Liver (tissue), 3 donors: Measurements from ENCODE around the gene FHOD1.

Experiments
- CTCF ChIP-seq: fragments of 150-350 bp; IDR thresholded peaks from 2 replicates; pipeline ENCODE4 v1.5.1; 2017; ENCODE audit warnings: improper control_type of control experiment, low read depth, low read length; ENCODE audit not compliant: missing input control
- GABPA ChIP-seq, 2 donors: IDR thresholded peaks in 1 of 2; conservative IDR thresholded peaks in 1 of 2; 2 replicates each; pipeline ENCODE4 v1.6.1; 2016; ENCODE audit warnings: antibody characterized with exemption in 2 of 2, mild to moderate bottlenecking in 1 of 2, moderate library complexity in 1 of 2
- HNF4G ChIP-seq: IDR thresholded peaks from 2 replicates; pipeline ENCODE4 v1.6.1; 2016; ENCODE audit warnings: antibody characterized with exemption
- donor health status: healthy.
- donor health status: healthy.

- no peak for TF ChIP-seq GABPA (IDR thresholded peaks at IDR 0.05 in 1 of 2, conservative IDR thresholded peaks at IDR 0.05 in 1 of 2)
- TF ChIP-seq CTCF: no peak
- TF ChIP-seq HNF4G: no peak
Observed at GRCh38 chr16:67286441-67287235, 39.4 kb upstream of the FHOD1 start.
